HCT116 (cell line): Measurements from ENCODE around the gene TPD52L2. TPM values are rescaled to one million over a fixed set of nuclear protein-coding genes. Genes with fewer than 3 reads are reported as not detected.

Source experiments
- ATAC-seq: fragments of 200-7000 bp; cut with Tn5 transposase; 2 replicates; pipeline ENCODE4 v1.9.1; 2020; ENCODE audit warnings: mild to moderate bottlenecking, moderate library complexity
- BruUV-seq: library from RNA; stranded (reverse); fragments of 400-500 nt; replicated peaks from 2 replicates; lab custom pipeline; 2021; lab: Mats Ljungman, UMichigan
- CTCF ChIA-PET: fragments of 300-600 bp; sonication (Branson Sonifier 250); formaldehyde crosslinking; loops from one replicate; lab custom pipeline; 2021; ENCODE audit warnings: antibody characterized with exemption; lab: Charles Lee
- POLR2A ChIA-PET: fragments of 300-600, 350-600 bp; sonication (Branson Sonifier 250); formaldehyde crosslinking; loops from one replicate; lab custom pipeline; 2021; ENCODE audit warnings: antibody characterized with exemption; lab: Charles Lee
- RAD21 ChIA-PET, 2 experiments: fragments of 300-600 bp; sonication (Branson Sonifier 250); formaldehyde crosslinking; loops; one replicate each; lab custom pipeline; 2023; ENCODE audit warnings: low total read pairs in 2 of 2; ENCODE audit not compliant: uncharacterized antibody in 2 of 2, unreplicated experiment in 2 of 2, low non-redundant PET in 1 of 2; lab: Charles Lee
- DNase-seq: peaks from one replicate; pipeline ENCODE4 v3.0.0-alpha.2; 2010; ENCODE audit warnings: low read depth, low spot score
- H2AFZ ChIP-seq: fragments of 200-600 bp; shearing (Covaris generic), sonication (generic); 2 replicates; pipeline ENCODE4 v1.6.1; 2017; ENCODE audit warnings: low read depth, mixed run types, mixed read lengths, antibody characterized with exemption, low read length; ENCODE audit not compliant: poor library complexity, severe bottlenecking
- H3K27ac ChIP-seq: 2 replicates; pipeline ENCODE4 v1.5.1; 2012; ENCODE audit warnings: low read depth, low read length
- H3K27me3 ChIP-seq: fragments of 200-600 bp; sonication (generic); 2 replicates; pipeline ENCODE4 v1.6.1; 2016; ENCODE audit warnings: mixed run types, low read length, mixed read lengths; ENCODE audit not compliant: insufficient read depth
- H3K36me3 ChIP-seq, 2 experiments: fragments of 200-500 bp in 1 of 2; fragments of 200-600 bp in 1 of 2; sonication (Bioruptor generic) in 1 of 2; sonication (generic) in 1 of 2; 2 replicates each; pipeline versions ENCODE4 v1.5.1 to v1.6.1; 2014 to 2016; ENCODE audit warnings: low read length in 2 of 2, inconsistent platforms in 1 of 2, mixed read lengths in 1 of 2, mixed run types in 1 of 2; ENCODE audit not compliant: insufficient read depth in 2 of 2, control insufficient read depth in 1 of 2
- H3K4me1 ChIP-seq, 2 experiments: fragments of 200-600 bp in 1 of 2; sonication (generic) in 1 of 2; 2 replicates each; pipeline versions ENCODE4 v1.5.1 to v1.6.1; 2012 to 2017; ENCODE audit warnings: low read length in 2 of 2, inconsistent platforms in 1 of 2, mild to moderate bottlenecking in 1 of 2, mixed read lengths in 1 of 2, mixed run types in 1 of 2, moderate library complexity in 1 of 2; ENCODE audit not compliant: insufficient read depth in 2 of 2, control insufficient read depth in 1 of 2
- H3K4me2 ChIP-seq: fragments of 200-600 bp; sonication (generic); 2 replicates; pipeline ENCODE4 v1.6.1; 2017; ENCODE audit warnings: mixed run types, low read length, mixed read lengths
- H3K4me3 ChIP-seq, 2 experiments: fragments of 200-600 bp in 1 of 2; sonication (generic) in 1 of 2; replicated peaks in 1 of 2; 2 replicates each; pipeline ENCODE4 v1.5.1; 2011 to 2016; ENCODE audit warnings: low read length in 2 of 2, control low read depth in 1 of 2, low read depth in 1 of 2, mild to moderate bottlenecking in 1 of 2, mixed read lengths in 1 of 2, mixed run types in 1 of 2
- H3K79me2 ChIP-seq: fragments of 200-600 bp; sonication (generic); 2 replicates; pipeline ENCODE4 v1.6.1; 2017; ENCODE audit warnings: mild to moderate bottlenecking, mixed run types, low read length, moderate library complexity, mixed read lengths; ENCODE audit not compliant: insufficient read depth
- H3K9ac ChIP-seq: fragments of 200-600 bp; sonication (generic); 2 replicates; pipeline ENCODE4 v1.6.1; 2016; ENCODE audit warnings: low read length, mixed read lengths
- H3K9me2 ChIP-seq: fragments of 200-600 bp; sonication (generic), shearing (Covaris generic); 2 replicates; pipeline ENCODE4 v1.6.1; 2017; ENCODE audit warnings: mixed run types, mild to moderate bottlenecking, moderate library complexity; ENCODE audit not compliant: insufficient read depth
- H3K9me3 ChIP-seq, 2 experiments: fragments of 200-500 bp in 1 of 2; fragments of 200-600 bp in 1 of 2; sonication (Bioruptor generic) in 1 of 2; sonication (generic) in 1 of 2; 2 replicates each; pipeline ENCODE4 v1.6.1; 2014 to 2017; ENCODE audit warnings: low read length in 2 of 2, mixed read lengths in 2 of 2, inconsistent platforms in 1 of 2, low read depth in 1 of 2, mild to moderate bottlenecking in 1 of 2, mixed run types in 1 of 2, moderate library complexity in 1 of 2; ENCODE audit not compliant: control insufficient read depth in 1 of 2, insufficient read depth in 1 of 2
- H4K20me1 ChIP-seq: fragments of 200-600 bp; sonication (generic), shearing (Covaris generic); 2 replicates; pipeline ENCODE4 v1.6.1; 2017; ENCODE audit warnings: mixed run types, mild to moderate bottlenecking, moderate library complexity; ENCODE audit not compliant: insufficient read depth
- CBX3 ChIP-seq: IDR thresholded peaks from 2 replicates; pipeline ENCODE4 v1.6.1; 2012; ENCODE audit warnings: low read depth
- ELF1 ChIP-seq: IDR thresholded peaks from 2 replicates; pipeline ENCODE4 v1.6.1; 2012; ENCODE audit warnings: low read depth, borderline replicate concordance
- JUND ChIP-seq: IDR thresholded peaks from 2 replicates; pipeline ENCODE4 v1.6.1; 2012
- RAD21 ChIP-seq: IDR thresholded peaks from 2 replicates; pipeline ENCODE4 v1.6.1; 2012; ENCODE audit warnings: low read depth, mild to moderate bottlenecking
- SRF ChIP-seq: IDR thresholded peaks from 2 replicates; pipeline ENCODE4 v1.6.1; 2012; ENCODE audit warnings: low read depth
- YY1 ChIP-seq: IDR thresholded peaks from 2 replicates; pipeline ENCODE4 v1.6.1; 2011; ENCODE audit warnings: low read length, low read depth, moderate library complexity, mild to moderate bottlenecking; ENCODE audit not compliant: insufficient replicate concordance; ENCODE audit errors: extremely low read depth
- ZFX ChIP-seq: fragments of 450-650 bp; IDR thresholded peaks from 2 replicates; pipeline ENCODE4 v1.6.1; 2017
- ZNF274 ChIP-seq: fragments of 200-500 bp; sonication (Bioruptor generic); IDR thresholded peaks from 2 replicates; pipeline ENCODE4 v1.6.1; 2014; ENCODE audit warnings: mild to moderate bottlenecking, low read depth, low read length, inconsistent platforms
- intact Hi-C: fragments of 100-400 bp; cut with micrococcal nuclease; formaldehyde crosslinking; loops from 2 replicates; pipeline ENCODE4 v1.10.0; 2022
- total RNA-seq: library from RNA; stranded (reverse); gene quantifications from one replicate; pipeline ENCODE4 v1.2.1, GENCODE V29; 2021; ENCODE audit not compliant: unreplicated experiment
- TF ChIP-seq, protein P1 (sequence below), 3 experiments: fragments of 200-600 bp in 1 of 3; sonication (generic) in 1 of 3; IDR thresholded peaks in 2 of 3; conservative IDR thresholded peaks in 1 of 3; 2 replicates each; pipeline ENCODE4 v1.5.1; 2012 to 2017; ENCODE audit warnings: low read depth in 2 of 3, low read length in 2 of 3, antibody characterized with exemption in 1 of 3, borderline replicate concordance in 1 of 3, control low read depth in 1 of 3, mild to moderate bottlenecking in 1 of 3, mixed read lengths in 1 of 3, mixed run types in 1 of 3, moderate library complexity in 1 of 3; ENCODE audit not compliant: insufficient read depth in 1 of 3
- TF ChIP-seq, protein P2 (sequence below): IDR thresholded peaks from 2 replicates; pipeline ENCODE4 v1.6.1; 2012

Gene TPD52L2
- total RNA-seq, 1 experiment from 2014 or later = 149 TPM

DNA sequence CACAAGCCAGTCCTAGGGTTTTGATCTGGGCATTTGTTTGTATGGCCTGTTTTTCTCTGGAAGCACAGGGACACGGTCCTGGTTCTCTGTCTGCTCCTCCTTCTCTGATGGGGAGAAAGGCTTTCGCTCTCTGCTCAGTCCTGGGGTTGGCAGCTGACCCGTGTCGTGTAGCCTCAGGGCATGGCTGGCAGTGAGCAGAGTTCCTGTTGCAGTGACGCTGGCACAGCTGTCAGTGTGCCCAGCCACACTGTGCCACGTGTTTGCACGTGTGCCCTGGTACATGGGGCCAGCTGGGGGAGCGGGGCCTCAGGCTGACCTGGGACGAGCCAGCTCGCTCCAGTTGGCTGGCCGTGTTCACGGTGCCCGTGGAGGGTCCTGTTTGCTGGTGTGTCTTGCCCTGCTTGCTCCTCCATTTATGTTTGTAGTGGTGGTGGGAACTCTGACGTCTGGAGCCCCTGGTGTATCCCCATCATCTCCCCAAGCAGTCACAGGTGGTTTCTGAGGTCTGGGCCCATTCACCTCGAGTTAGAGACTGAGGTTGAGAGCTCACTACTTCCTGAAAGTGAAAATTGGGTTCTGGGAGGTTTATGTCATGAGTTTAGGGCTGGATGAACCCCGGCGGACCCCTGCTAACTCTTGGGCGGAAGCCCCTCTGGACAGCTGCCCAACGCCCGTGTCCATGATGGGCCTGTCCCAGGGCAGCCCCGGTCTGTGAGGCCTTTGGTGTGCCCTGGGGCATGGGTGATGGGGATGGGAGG, 19.6 kb downstream of the TPD52L2 start:
- H3K79me2 ChIP-seq = peaks cover 77% of the 10 kb centered on the region
- H3K4me2 ChIP-seq = no peak overlapping the region
- no peaks in the 10 kb centered on the region for H3K4me1 ChIP-seq
- no peak overlapping the region for H2AFZ ChIP-seq
- H3K4me3 ChIP-seq = no peak overlapping the region
- no peak for TF ChIP-seq SRF
- TF ChIP-seq, all 23 proteins: peak for 0
- Histone ChIP-seq H3K27me3 (no peaks in the 10 kb centered on the region), H3K27ac (no peak overlapping the region; the same call in 1 of the 2 replicates), H4K20me1 (no peaks in the 10 kb centered on the region), H3K9me2 (no peaks in the 10 kb centered on the region), H3K9ac (no peak overlapping the region), H3K36me3 (peaks cover 20 to 46% of the 10 kb centered on the region in 2 experiments), H3K9me3 (no peaks in the 10 kb centered on the region)
- CTCF ChIA-PET = no interaction called here
- DNase-seq (no peak), ATAC-seq (no peak)
- intact Hi-C loops = no loop called here
- POLR2A ChIA-PET = no interaction called here
- RAD21 ChIA-PET = no interaction called here
- BruUV-seq = no TSS peak

DNA sequence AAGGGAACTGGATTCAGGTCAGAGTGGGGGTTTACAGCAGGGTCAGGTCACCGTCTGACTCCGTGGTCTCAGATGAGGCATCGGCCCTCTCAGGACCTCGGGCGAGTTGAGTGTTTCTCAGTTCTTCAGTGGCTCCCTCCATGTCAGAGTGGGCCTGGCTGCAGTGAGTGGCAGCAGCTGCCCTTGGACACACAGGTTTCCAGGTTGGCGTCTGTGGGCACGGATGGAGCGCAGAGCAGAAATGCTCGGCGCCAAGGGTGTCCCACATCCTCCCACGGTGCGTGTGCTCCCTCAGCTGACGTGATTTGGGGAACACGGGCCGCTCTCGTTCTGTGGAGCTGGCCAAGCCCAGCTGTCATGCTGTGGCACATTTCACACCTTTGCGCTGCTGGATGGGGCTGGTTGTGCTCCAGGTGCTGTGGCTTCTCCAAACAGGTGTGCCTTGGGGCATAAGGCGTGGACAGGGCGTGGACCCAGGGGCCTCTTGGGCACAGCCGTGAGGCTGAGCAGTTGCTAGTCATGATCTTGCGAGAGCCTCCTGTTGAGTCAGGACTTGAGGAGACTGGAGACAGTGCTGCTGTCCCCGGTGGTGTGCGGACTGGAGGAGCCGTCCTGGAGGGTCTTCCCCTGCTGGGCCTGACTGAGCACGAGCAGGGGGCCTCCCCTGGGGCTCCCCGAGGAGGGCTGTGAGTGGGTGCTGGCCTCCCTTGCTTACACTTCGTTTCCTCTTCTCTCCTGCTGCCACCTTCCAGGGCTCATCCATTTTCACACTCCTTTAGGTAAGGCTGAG, 20.4 kb downstream of the TPD52L2 start:
- Histone ChIP-seq H3K79me2 (peaks cover 80% of the 10 kb centered on the region), H3K4me1 (no peaks in the 10 kb centered on the region), H3K9ac (no peak overlapping the region), H3K9me2 (no peaks in the 10 kb centered on the region), H3K4me2 (no peak overlapping the region), H3K9me3 (no peaks in the 10 kb centered on the region), H3K27me3 (no peaks in the 10 kb centered on the region), H4K20me1 (no peaks in the 10 kb centered on the region), H3K4me3 (no peak overlapping the region), H3K27ac (peak overlapping the region; percentile 14; the same call in 1 of the 2 replicates), H2AFZ (no peak overlapping the region), H3K36me3 (peaks cover 28 to 53% of the 10 kb centered on the region in 2 experiments)
- intact Hi-C loops = no loop called here
- no TSS peak for BruUV-seq
- CTCF ChIA-PET = no interaction called here
- DNase-seq = no peak
- ATAC-seq = no peak
- RAD21 ChIA-PET = no interaction called here
- POLR2A ChIA-PET = no interaction called here
- TF ChIP-seq ZFX = no peak
- TF ChIP-seq CBX3 = no peak
- TF ChIP-seq, protein P1, sequence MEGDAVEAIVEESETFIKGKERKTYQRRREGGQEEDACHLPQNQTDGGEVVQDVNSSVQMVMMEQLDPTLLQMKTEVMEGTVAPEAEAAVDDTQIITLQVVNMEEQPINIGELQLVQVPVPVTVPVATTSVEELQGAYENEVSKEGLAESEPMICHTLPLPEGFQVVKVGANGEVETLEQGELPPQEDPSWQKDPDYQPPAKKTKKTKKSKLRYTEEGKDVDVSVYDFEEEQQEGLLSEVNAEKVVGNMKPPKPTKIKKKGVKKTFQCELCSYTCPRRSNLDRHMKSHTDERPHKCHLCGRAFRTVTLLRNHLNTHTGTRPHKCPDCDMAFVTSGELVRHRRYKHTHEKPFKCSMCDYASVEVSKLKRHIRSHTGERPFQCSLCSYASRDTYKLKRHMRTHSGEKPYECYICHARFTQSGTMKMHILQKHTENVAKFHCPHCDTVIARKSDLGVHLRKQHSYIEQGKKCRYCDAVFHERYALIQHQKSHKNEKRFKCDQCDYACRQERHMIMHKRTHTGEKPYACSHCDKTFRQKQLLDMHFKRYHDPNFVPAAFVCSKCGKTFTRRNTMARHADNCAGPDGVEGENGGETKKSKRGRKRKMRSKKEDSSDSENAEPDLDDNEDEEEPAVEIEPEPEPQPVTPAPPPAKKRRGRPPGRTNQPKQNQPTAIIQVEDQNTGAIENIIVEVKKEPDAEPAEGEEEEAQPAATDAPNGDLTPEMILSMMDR (IDR thresholded peaks at IDR 0.05 in 2 of 3, conservative IDR thresholded peaks at IDR 0.05 in 1 of 3; ENCODE audit: borderline replicate concordance in 1 of 3, insufficient read depth in 1 of 3, low read depth in 2 of 3, low read length in 2 of 3) = no peak
- TF ChIP-seq ZNF274 = no peak
- no peak for TF ChIP-seq RAD21
- no peak for TF ChIP-seq YY1
- no peak for TF ChIP-seq JUND
- no peak for TF ChIP-seq SRF
- TF ChIP-seq, protein P2, sequence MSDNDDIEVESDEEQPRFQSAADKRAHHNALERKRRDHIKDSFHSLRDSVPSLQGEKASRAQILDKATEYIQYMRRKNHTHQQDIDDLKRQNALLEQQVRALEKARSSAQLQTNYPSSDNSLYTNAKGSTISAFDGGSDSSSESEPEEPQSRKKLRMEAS = no peak
- TF ChIP-seq ELF1 = no peak
